K562 (cell line): ENCODE data around the gene STC2.

Experiments used
- HDAC6 ChIP-seq: IDR thresholded peaks from 2 replicates; pipeline ENCODE4 v1.6.1; 2012; ENCODE audit warnings: low read depth, mild to moderate bottlenecking, control low read depth, inconsistent platforms, low read length, moderate library complexity
- NR2C1 ChIP-seq, 2 experiments: fragments of 450-650 bp; IDR thresholded peaks; 2 replicates each; pipeline ENCODE4 v1.6.1; 2017; ENCODE audit warnings: mild to moderate bottlenecking in 2 of 2, antibody characterized with exemption in 1 of 2, inconsistent platforms in 1 of 2, missing compliant biosample characterization in 1 of 2, missing genetic modification characterization in 1 of 2
- RBM25 ChIP-seq: fragments of 200-400 bp; formaldehyde crosslinking; IDR thresholded peaks from 2 replicates; pipeline ENCODE4 v1.6.1; 2018; ENCODE audit warnings: low read length, low read depth, moderate library complexity; ENCODE audit not compliant: severe bottlenecking
- REST ChIP-seq, 2 experiments: fragments of 450-650 bp; formaldehyde crosslinking in 1 of 2; IDR thresholded peaks; 2 replicates each; pipeline versions ENCODE4 v1.4.0 to v1.6.1; 2014 to 2020; ENCODE audit warnings: mild to moderate bottlenecking in 2 of 2, borderline replicate concordance in 1 of 2, low read depth in 1 of 2
- RREB1 ChIP-seq: fragments of 250-450 bp; sonication (Bioruptor Pico); IDR thresholded peaks from 2 replicates; pipeline ENCODE4 v1.4.0; 2020
- TCF15 ChIP-seq: fragments of 250-450 bp; sonication (Bioruptor Pico); IDR thresholded peaks from 2 replicates; pipeline ENCODE4 v1.8.0; 2022; ENCODE audit warnings: moderate library complexity, mild to moderate bottlenecking, inconsistent platforms
- ZBTB40 ChIP-seq, 2 experiments: fragments of 450-650 bp in 1 of 2; sonication (generic) in 1 of 2; formaldehyde crosslinking in 1 of 2; IDR thresholded peaks; 2 replicates each; pipeline versions ENCODE4 v1.7.1 to v1.9.0; 2016 to 2022; ENCODE audit warnings: inconsistent platforms in 1 of 2, mild to moderate bottlenecking in 1 of 2, missing genetic modification reagents in 1 of 2

- TF ChIP-seq RREB1, result no peak
- TF ChIP-seq ZBTB40 (IDR thresholded peaks at IDR 0.05), result no peak
- no peak for TF ChIP-seq ZBTB40 (CRISPR knock-in tag; IDR thresholded peaks at IDR 0.05)
- no peak for TF ChIP-seq NR2C1 (IDR thresholded peaks at IDR 0.05)
- no peak for TF ChIP-seq NR2C1 (tag; IDR thresholded peaks at IDR 0.05)
- TF ChIP-seq RBM25, result no peak
- no peak for TF ChIP-seq HDAC6
- TF ChIP-seq TCF15 (CRISPR knock-in tag), result no peak
- no peak for TF ChIP-seq REST (IDR thresholded peaks at IDR 0.05; ENCODE audit: borderline replicate concordance)
- no peak for TF ChIP-seq REST (CRISPR knock-in tag; IDR thresholded peaks at IDR 0.05; ENCODE audit: low read depth)
Measured at GRCh38 chr5:173307695-173308094, 20.5 kb downstream of the STC2 start.
